SIG-M5 (cell line): Measurements from ENCODE around the gene ZNF555.

Source experiments
- DNase-seq: peaks from one replicate; lab custom pipeline; 2025; lab: John Stamatoyannopoulos, UW

The ZNF555 gene

DNA sequence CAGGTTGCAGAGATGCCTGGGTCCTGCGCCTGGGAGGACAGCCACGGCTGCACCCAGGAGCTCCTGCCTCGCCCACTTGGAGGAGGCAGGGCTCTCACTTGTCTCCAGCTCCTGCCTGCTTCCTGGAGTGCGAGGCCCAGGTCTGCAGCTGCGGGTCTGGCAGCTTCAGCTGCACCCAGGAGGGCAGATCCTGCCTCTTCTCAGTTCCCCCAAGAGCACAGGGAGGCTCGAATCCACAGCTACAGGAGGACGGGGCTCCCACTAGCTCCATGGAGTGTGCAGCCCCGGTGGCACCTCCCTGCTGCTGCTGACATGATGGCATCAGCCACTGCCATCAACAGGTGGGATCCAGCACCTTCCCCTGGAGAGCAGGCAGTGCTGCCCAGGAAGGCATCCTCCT, 17.1 kb upstream of the ZNF555 start:
- no peak for DNase-seq

DNA sequence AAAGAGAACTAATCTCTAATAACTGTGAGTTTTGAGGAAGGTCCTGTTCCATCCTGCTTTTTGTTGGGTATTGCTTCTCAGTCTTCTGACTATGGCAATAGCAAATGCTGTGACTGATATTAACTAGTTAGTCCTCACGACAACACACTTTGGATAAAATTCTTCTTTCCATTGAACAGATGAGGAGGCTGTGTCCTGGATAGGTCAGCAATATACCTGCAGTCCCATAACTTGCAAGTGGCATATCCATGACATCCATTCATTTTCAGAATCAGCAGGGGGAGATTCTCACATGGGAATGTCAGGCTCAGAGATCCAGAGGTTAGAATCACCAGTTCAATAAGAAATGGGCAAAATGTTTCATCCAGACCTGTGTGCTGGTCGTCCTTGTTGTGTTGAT, 14.3 kb upstream of the ZNF555 start:
- no peak for DNase-seq

DNA sequence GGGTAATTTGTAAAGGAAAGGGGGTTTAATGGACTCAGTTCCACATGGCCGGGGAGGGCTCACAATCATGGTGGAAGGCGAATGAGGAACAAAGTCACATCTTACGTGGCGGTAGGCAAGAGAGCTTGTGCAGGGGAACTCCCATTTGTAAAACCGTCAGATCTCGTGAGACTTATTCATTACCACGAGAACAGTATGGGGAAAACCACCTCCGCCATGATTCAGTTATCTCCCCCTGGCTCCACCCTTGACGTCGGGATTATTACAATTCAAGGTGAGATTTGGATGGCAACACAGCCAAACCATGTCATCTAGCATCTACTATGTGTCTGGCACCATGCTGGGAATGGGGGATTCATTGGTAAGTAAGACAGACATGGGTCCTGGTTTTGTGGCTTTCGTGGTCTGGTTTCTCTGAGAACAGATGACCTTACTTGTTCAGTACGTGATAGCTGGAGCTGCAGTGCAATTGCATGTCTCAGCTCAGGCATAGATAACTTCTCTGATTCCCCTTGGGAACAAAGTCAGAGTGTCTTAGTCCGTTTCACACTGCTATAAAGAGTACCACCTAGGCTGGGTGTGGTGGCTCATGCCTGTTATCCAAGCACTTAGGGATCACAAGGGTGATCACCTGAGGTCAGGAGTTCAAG, 13.3 kb upstream of the ZNF555 start:
- DNase-seq: no peak

DNA sequence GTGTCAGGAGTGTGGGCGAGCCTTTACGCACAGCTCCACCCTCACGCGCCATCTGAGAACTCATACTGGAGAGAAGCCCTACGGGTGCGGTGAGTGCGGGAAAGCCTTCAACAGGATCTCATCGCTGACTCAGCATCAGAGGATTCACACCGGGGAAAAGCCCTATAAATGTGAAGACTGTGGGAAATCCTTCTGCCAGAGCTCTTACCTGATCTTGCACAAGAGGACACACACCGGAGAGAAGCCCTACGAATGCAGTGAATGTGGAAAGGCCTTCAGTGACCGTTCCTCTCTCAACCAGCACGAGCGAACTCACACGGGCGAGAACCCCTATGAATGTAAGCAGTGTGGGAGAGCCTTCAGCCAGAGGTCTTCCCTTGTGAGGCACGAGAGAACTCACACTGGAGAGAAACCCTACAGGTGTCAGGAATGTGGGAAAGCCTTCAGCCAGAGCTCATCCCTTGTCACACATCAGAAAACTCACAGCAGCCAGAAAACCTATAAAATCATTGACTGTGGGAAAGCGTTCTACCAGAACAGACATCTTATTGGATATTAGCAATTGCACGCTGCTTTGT, 6.9 kb upstream of the ZNF555 start:
- no peak for DNase-seq

DNA sequence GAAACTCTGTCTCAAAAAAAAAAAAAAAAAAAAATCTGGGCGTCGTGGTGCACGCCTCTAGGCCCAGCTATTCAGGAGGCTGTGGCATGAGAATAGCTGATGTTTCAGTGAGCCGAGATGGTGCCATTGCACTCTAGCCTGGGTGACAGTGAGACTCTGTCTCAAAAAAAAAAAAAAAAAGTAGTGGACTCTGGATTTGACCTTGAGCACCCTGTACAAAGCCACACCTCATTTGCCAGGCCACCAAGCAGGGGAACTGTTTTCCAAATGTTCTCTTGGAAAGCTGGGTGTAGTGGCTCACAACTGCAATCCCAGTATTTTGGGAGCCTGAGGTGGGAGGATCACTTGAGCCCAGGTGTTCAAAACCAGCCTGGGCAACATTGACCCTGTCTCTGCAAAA, 3.8 kb upstream of the ZNF555 start:
- DNase-seq: no peak

DNA sequence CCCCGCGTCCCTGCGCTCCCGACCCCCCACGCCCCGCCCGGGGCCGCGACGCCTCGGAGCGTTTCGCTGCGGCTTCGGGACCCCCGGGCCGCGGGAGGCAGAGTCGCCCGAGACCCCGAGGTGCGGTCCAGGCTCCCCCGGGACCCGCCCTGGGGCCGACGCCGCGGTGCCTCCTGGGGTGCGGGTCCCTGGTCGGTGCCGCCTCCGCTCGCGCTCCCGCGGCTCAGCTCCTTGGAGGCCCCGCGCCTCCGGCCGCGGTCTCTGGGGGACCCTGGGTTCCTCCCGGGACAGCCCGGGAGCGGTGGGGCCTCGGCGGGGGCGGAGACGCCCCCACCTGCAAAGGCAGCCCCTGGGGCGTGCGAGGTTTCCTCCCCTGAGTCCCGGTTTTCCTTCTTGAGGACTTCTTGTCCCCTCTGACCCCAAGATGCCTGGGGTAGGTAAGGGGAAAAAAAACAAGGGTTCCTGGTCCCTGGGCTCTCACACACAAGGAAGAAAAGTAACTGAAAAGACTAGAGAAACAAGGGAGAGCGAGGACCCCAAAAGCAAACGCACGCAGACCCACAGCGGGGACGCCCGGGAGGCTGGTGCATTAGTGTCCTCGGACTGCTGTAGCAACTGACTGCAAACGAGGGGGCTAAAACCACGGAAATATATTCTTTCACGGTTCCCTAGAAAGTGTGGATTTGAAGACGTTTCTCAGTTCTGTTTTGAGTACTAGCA, 740 bp downstream of the ZNF555 start:
- no peak for DNase-seq

DNA sequence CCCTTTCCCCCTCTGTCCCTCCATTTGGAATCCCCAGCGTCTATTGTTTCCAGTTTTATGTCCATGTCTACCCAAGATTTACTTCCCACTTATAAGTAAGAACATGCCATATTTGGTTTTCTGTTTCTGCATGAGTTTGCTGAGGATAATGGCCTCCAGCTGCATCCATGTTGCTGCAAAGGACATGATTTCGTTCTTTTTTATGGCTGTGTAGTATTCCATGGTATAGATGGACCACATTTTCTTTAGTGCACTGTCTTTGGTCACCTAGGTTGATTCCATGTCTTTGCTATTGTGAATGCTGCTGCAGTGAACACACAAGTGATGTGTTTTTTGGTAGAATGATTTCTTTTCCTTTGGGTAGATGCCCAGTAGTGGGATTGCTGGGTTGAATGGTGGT, 3.8 kb downstream of the ZNF555 start:
- DNase-seq: no peak

DNA sequence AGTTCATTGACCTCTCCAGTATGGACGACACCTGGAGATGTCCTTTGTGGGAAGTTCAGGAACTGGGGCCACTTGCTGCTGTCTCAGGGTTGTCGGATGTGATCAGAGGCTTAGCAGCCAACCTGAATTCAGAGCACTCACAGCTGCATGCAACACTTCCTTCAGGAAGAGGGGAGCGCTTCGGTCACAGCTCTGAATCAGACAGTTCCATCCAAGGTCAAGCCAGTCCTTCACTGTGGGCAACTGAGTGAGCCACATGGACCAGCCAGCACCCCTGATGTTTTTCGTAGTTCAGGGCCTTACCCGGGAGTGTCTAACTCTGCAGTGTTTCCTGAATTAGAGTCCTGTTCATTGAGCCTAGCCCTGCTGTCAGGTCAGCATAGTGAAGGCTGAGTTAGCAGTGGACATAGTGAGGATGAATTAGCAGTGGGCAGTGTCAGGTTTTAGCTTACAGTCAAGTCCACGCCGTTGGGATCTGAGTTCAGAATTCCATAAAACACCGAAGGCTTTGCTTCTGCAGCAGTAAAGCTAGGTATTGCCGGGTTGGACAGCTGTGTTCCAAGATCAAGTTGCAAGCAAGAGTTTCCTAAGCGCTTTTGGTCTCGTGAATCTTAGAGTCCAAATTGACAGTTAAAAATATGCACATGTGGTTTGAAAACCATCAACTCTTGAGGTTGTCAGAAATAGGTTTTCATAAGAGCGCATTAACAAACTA, 5.1 kb downstream of the ZNF555 start:
- DNase-seq: no peak

DNA sequence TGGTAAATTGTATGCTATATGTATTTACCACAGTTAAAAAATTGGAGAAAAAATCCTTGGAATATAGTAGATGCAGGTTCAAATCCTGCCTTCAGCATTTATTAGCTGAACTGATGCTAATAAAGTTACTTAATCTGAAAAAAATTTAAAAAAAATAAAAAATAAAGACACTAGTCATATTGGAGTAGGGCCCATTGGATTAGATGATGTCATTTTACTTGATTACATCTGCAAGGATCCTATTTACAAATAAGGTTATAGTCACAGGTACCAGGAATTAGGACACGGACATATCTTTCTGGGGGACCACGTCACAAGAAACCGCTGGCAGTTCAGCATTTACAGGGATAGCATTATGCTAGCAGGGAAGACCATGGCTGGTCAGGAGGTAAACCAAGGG, 6.2 kb downstream of the ZNF555 start:
- DNase-seq: no peak

DNA sequence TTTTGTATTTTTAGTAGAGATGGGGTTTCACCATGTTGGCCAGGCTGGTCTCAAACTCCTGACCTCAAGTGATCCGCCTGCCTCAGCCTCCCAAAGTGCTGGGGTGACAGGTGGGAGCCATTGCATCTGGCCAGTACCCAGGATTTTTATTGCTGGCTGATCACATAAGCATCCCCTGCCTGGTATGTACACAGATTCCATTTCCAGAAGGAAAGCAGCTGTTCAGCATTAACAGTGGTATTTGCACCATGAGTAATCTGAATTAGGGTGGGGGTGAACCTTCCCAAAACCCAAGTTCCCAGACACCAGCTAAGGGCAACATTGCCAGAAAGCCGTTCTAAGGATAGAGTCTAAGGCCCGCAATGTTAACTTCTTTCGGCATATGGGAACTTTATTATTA, 7.3 kb downstream of the ZNF555 start:
- DNase-seq: no peak

DNA sequence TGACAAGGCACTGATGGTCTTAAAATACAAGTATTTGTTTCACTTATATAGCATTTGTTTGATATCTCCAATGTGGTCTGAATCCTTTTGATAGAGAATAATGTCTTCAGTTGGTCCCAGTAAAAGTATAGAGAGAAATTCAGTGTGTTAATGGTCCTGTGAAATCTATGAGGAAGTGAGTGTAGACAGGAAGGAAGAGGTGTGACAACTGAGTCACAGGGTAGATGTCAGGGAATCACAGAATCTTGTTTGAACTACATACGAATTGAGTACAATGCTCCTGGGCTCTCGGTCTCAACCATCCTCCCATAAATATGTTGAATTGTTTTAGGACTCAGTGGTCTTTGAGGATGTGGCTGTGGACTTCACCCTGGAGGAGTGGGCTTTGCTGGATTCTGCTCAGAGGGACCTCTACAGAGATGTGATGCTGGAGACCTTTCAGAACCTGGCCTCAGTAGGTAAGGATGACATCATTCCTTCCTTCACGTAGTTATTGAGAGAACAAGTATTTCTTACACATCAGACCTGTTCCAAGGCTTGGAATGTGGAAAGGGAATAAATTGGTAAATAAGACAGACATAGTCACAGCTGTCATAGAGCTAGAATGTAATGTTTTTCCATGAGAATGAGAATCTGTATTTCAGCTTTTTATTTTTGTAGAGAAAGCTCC, 9.1 kb downstream of the ZNF555 start:
- no peak for DNase-seq

DNA sequence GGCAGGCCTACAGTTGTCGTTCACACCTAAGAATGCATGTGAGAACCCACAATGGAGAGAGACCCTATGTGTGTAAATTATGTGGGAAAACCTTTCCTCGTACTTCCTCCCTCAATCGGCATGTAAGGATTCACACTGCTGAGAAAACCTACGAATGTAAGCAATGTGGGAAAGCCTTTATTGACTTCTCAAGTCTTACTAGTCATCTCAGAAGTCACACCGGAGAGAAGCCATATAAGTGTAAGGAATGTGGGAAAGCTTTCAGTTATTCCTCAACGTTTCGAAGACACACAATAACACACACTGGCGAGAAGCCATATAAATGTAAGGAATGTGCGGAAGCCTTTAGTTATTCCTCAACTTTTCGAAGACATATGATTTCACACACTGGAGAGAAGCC, 11.3 kb downstream of the ZNF555 start:
- no peak for DNase-seq

DNA sequence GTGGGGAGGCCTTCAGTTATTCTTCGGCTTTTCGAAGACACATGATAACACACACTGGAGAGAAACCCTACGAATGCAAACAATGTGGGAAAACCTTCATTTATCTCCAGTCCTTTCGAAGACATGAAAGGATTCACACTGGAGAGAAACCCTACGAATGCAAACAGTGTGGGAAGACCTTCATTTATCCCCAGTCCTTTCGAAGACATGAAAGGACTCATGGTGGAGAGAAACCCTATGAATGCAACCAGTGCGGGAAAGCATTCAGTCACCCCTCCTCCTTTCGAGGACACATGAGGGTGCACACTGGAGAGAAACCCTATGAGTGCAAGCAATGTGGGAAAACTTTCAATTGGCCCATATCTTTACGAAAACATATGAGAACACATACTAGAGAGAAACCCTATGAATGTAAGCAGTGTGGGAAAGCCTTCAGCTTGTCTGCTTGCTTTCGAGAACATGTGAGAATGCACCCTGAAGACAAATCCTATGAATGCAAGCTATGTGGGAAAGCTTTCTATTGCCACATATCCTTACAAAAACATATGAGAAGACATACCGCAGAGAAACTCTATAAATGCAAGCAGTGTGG, 11.8 kb downstream of the ZNF555 start:
- DNase-seq: no peak

DNA sequence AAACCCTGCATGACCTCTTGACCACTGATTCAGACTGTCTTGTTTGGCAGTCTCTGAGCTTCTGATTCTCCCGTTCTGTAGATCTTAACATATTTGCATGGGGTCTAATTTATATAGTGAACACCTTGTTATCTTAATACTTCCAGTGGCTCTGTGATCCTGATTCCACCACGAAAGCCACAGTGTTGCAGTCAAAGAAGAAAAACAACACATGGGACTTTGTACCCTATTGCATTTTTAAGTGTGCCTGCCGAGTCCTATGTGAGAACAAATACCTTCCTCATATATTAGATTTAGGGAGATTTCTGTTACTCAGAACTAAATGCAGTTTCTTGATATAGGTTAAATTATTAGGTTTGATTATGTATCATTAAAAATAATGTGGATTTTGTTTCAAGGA, 13.6 kb downstream of the ZNF555 start:
- DNase-seq: no peak

DNA sequence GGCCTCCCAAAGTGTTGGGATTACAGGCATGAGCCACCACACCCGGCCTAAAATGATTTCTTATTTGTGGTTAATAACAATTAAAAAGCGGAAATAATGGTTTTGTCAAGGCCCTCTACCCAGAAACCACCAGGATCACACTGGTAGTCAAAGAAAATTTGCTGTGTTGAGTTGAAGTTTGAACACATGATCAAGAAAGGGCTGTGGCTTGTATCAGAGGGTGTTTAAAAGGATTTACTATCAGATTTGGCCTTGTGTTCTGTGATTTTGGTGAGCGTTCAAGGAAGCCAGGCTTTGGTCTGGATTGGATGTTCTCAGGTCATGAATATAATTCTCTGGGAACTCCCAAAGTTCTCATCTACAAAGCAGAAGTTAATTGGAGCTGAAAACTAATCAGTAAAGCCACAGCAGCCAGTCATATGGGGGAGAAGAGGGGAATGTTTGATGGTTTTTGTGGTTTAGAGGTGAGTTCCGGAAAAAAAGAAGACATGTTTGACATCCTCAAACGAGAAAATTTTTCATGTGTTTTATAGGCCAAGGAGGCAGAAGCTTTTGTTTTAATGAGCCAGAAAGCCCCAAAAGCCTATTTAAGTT, 15.3 kb downstream of the ZNF555 start:
- no peak for DNase-seq

DNA sequence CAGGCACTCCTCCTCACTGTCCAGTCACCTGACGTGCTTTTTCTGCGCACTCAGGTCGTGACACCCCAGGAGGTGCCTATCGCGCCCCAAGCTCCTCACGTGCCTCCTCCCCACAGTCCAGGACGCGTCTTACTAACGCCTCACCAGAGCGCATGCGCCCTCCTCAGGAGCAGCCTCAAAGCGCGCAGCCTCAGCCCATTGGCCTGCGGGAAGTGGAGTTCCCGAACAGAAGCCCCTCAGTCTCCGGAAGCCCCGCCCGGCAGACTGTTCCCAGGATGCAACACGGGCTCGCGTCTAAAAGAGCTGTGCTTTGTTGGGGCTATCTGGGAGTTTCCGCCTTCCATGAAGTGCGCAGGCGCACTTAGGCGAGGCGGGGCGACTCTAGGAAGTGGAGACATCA, 17.6 kb downstream of the ZNF555 start:
- no peak for DNase-seq

DNA sequence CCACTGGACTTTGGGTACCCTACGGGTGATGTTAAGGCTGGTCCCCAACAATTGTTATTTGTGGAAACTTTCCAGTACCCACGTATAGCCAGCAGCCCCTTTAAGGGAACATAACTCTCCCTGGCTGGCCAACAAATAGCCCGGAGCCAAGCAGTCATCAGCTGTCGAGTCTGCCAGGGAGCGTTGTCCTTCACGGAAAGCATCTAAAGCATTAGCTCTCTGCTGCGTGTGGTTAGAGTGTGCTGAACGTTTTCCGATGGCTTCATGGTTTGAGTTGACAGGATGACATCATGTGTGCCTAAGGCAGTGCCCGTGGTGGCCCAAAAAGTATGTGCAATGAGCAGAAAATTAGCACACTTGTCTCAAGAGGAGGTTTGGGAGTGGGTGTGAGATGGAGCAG, 22.5 kb downstream of the ZNF555 start:
- no peak for DNase-seq

DNA sequence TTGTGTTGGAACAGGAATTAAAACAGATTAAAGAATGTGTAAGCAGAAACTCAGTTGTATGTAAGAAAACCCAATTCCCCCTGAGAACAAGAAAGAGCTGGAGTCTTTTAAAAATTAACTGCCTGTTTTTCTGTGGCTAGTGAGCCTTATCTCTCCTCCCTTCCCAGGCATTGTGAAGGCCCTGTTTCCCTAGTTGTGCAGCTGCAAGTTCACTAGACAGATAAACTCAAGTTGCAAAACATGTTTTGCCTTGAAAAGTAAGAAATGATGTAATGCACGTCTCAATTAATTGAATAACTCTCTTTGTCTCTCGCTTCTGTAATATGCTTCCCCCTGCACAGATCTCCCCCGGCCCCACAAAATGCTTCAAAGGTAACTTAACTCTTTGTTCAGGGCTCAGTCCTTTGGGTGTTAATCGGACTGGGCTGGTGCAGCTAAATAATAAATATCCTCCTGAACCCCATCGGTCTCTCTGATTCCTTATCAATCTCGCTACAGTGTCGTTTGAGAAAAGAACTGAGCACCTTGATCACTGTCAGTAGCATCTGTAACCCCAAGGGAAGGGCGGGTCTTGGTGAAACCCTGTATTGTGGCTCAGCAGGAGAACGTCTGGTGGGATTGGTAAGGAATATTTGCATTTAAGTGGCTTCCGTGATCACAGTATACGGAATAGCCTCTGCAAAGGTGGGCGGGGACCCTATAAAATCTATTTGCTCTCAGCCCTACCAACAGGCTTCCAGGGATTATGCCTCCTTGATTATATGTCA, 24.2 kb downstream of the ZNF555 start:
- no peak for DNase-seq

DNA sequence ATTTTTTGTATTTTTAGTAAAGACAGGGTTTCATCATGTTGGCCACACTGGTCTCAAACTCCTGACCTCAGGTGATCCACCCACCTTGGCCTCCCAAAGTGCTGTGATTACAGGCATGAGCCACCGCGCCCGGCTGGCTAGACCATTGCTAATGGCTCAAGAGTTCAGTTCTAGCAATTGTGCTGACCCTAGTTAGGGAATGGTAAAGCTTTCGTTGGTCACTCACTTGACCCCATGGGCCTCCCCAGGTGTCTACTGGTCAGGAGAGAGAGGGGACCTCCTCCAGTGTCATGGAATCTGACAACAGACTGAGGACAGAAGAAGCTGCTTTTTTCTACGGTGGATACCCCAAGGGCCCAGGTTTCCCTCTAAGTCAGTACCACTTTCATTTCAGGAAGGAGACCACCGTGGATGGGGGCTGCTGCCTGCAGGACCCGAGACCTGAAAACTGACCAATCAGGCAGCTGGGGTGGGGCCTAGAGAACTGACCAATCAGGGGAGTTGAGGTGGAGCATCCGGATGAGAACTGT, 25.3 kb downstream of the ZNF555 start:
- DNase-seq: no peak
